ENCODE data around the gene PLEKHH2. TPM values are rescaled to one million over a fixed set of nuclear protein-coding genes. Genes with fewer than 3 reads are reported as not detected.

PLEKHH2 gene
- polyA plus RNA-seq, 2 donors: 2.4 to 2.6 TPM

DNA sequence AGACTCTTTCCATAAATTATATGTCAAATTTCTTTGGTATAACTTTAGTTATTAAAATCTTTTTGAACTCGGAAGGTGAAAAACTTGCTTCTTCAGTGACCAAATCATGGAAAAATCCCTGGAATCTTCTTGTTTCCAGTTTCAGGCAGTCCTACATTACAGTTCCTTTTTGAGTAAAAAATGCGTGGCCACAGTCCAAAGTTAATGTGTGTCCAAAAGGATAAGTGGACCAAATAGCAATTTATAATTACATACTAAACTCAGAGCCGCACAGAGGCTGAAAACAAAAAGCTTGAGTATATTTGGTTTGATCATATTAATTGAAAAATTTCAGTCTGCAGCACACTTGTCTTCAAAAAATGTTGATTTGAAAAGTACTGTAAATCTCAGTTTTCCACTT is 108.4 kb downstream of the PLEKHH2 start:
- Histone ChIP-seq H3K4me3 (ENCODE audit: low read depth in 1 of 2, low read length in 2 of 2) (no peak overlapping the region), H3K27ac (ENCODE audit: low read depth in 2 of 2, low read length in 1 of 2) (no peak overlapping the region), H3K9me3 (ENCODE audit: control insufficient read depth in 2 of 2, insufficient read depth in 1 of 2, low read depth in 1 of 2, low read length in 1 of 2) (no peaks in the 10 kb centered on the region), H3K36me3 (ENCODE audit: control insufficient read depth in 2 of 2, insufficient read depth in 2 of 2, low read length in 1 of 2) (no peaks in the 10 kb centered on the region), H3K27me3 (ENCODE audit: control insufficient read depth in 1 of 2, insufficient read depth in 2 of 2, low read length in 2 of 2) (no peaks in the 10 kb centered on the region), H3K4me1 (ENCODE audit: control insufficient read depth in 2 of 2, insufficient read depth in 2 of 2, low read length in 1 of 2) (no peaks in the 10 kb centered on the region)
- 71 to 75% methylated on average over 3 of the region's 3 CpGs for WGBS, 2 donors

DNA sequence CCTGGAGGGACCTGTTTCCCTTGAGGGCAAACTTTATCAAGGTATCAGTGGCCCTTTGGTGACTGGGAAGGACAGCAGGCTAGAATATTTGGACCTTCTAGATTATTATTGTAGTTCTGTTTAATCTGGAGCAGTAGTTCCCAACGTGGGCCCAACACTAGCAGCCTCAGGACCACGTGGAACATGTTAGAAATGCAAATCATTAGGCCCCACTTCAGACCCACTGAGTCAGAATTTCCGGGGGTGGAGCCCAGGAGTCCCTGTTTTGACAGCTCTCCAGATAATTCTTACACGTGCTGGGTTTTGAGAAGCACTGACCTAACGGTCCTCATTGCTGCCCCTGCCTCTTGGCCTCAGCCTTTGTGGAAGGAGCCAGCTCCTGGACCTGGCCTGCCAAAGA is 111.3 kb downstream of the PLEKHH2 start:
- Histone ChIP-seq H3K27me3 (ENCODE audit: control insufficient read depth in 1 of 2, insufficient read depth in 2 of 2, low read length in 2 of 2) (no peaks in the 10 kb centered on the region), H3K4me1 (ENCODE audit: control insufficient read depth in 2 of 2, insufficient read depth in 2 of 2, low read length in 1 of 2) (no peaks in the 10 kb centered on the region), H3K4me3 (ENCODE audit: low read depth in 1 of 2, low read length in 2 of 2) (no peak overlapping the region), H3K36me3 (ENCODE audit: control insufficient read depth in 2 of 2, insufficient read depth in 2 of 2, low read length in 1 of 2) (no peaks in the 10 kb centered on the region), H3K27ac (ENCODE audit: low read depth in 2 of 2, low read length in 1 of 2) (no peak overlapping the region), H3K9me3 (ENCODE audit: control insufficient read depth in 2 of 2, insufficient read depth in 1 of 2, low read depth in 1 of 2, low read length in 1 of 2) (no peaks in the 10 kb centered on the region)
- WGBS, 2 donors: 68 to 70% methylated on average over 5 of the region's 5 CpGs

DNA sequence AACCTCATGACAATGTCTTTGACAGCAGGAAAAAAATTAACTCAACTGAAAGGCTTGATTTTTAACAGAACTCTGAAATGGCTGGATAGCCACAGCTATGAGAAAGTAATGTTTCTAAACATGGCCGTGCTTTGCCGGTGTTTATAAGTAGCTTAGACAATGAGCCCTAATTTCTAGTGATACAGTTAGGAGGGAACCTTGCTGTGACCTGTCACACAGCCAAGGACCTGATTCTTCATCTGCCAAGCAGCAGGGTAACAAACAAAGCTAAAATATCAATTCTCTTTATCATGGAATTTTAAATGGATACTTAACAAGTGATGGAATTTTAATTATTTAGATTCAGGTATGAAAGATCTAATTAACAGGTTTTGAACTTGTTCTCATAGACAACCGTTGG is 112.5 kb downstream of the PLEKHH2 start:
- H3K36me3 ChIP-seq (ENCODE audit: control insufficient read depth in 2 of 2, insufficient read depth in 2 of 2, low read length in 1 of 2): no peaks in the 10 kb centered on the region
- no peak overlapping the region for H3K4me3 ChIP-seq (ENCODE audit: low read depth in 1 of 2, low read length in 2 of 2)
- H3K9me3 ChIP-seq (ENCODE audit: control insufficient read depth in 2 of 2, insufficient read depth in 1 of 2, low read depth in 1 of 2, low read length in 1 of 2): no peaks in the 10 kb centered on the region
- 51 to 72% methylated on average over 3 of the region's 3 CpGs for WGBS, 2 donors
- no peak overlapping the region for H3K27ac ChIP-seq (ENCODE audit: low read depth in 2 of 2, low read length in 1 of 2)
- H3K27me3 ChIP-seq (ENCODE audit: control insufficient read depth in 1 of 2, insufficient read depth in 2 of 2, low read length in 2 of 2): no peaks in the 10 kb centered on the region
- no peaks in the 10 kb centered on the region for H3K4me1 ChIP-seq (ENCODE audit: control insufficient read depth in 2 of 2, insufficient read depth in 2 of 2, low read length in 1 of 2)

DNA sequence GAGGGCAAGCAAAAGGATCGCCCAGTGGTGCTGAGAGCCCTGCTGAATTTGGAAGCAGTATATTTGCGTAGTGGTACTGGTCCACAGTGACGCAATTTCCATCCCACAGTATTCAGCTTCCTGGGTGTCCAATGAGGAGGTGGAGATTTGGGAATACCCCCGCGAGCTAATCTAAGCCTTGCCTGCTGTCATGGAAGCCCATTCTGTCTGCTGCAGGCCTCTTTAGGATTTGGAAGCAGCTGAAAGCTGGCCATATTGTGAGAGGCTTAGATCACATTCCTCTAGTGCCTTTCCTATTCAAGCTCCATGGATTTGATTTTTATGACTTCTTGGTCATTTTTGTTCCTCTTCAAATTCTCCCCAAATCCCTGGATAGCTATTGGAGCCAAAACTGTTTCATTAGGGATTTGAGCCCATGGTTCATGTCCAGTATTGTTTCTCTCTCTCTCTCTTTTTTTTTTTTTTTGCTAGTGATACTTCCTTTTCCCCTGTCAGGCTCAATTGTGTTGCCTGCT is 114.5 kb downstream of the PLEKHH2 start:
- no peaks in the 10 kb centered on the region for H3K4me1 ChIP-seq (ENCODE audit: control insufficient read depth in 2 of 2, insufficient read depth in 2 of 2, low read length in 1 of 2)
- no peaks in the 10 kb centered on the region for H3K36me3 ChIP-seq (ENCODE audit: control insufficient read depth in 2 of 2, insufficient read depth in 2 of 2, low read length in 1 of 2)
- no peaks in the 10 kb centered on the region for H3K9me3 ChIP-seq (ENCODE audit: control insufficient read depth in 2 of 2, insufficient read depth in 1 of 2, low read depth in 1 of 2, low read length in 1 of 2)
- H3K27me3 ChIP-seq (ENCODE audit: control insufficient read depth in 1 of 2, insufficient read depth in 2 of 2, low read length in 2 of 2): no peaks in the 10 kb centered on the region
- WGBS, 2 donors: 90 to 92% methylated on average over 5 of the region's 5 CpGs
- H3K4me3 ChIP-seq (ENCODE audit: low read depth in 1 of 2, low read length in 2 of 2): no peak overlapping the region
- H3K27ac ChIP-seq (ENCODE audit: low read depth in 2 of 2, low read length in 1 of 2): no peak overlapping the region

DNA sequence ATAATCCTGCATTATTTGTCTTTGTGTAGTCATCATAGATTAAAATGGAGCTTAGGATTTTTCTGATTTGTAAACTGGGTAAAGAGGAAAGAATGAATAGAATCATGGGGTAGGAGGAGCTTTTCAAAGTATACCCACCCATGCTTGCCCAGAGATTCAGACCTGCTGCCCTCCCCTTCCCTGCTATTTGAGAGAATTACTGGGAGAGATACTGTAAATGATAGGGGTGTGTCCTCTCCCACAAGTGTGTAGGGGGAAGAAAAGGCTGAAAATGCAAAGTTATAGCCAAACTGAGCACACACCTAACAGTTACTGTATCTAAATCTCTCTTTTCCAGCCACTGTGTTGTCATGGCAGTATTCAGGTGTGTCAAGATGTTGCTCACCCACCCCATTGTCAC is 115.2 kb downstream of the PLEKHH2 start:
- H3K27ac ChIP-seq (ENCODE audit: low read depth in 2 of 2, low read length in 1 of 2): no peak overlapping the region
- H3K9me3 ChIP-seq (ENCODE audit: control insufficient read depth in 2 of 2, insufficient read depth in 1 of 2, low read depth in 1 of 2, low read length in 1 of 2): no peaks in the 10 kb centered on the region
- H3K4me3 ChIP-seq (ENCODE audit: low read depth in 1 of 2, low read length in 2 of 2): no peak overlapping the region
- H3K36me3 ChIP-seq (ENCODE audit: control insufficient read depth in 2 of 2, insufficient read depth in 2 of 2, low read length in 1 of 2): no peaks in the 10 kb centered on the region
- no peaks in the 10 kb centered on the region for H3K27me3 ChIP-seq (ENCODE audit: control insufficient read depth in 1 of 2, insufficient read depth in 2 of 2, low read length in 2 of 2)
- no peaks in the 10 kb centered on the region for H3K4me1 ChIP-seq (ENCODE audit: control insufficient read depth in 2 of 2, insufficient read depth in 2 of 2, low read length in 1 of 2)

DNA sequence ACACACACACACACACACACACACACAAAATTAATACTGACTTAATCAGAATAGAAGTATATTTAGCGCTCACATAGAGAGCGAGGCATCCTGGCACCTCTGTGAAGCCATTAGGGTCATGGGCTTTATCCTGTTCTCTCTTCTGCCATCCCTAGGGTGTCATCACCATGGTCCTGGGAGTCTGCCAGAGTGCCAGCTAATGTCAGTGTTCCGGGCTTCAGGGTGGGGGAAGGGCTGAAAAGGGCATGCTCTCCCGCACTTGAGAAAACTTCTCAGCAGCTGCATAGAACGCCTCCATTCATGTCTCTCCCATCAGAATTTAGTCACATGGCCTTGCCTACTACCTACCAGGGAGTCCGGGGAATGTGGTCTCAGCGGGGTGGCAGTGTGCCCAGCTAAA is 117.1 kb downstream of the PLEKHH2 start:
- 81 to 83% methylated on average over 7 of the region's 7 CpGs for WGBS, 2 donors
- Histone ChIP-seq H3K27ac (ENCODE audit: low read depth in 2 of 2, low read length in 1 of 2) (no peak overlapping the region), H3K4me1 (ENCODE audit: control insufficient read depth in 2 of 2, insufficient read depth in 2 of 2, low read length in 1 of 2) (no peaks in the 10 kb centered on the region), H3K9me3 (ENCODE audit: control insufficient read depth in 2 of 2, insufficient read depth in 1 of 2, low read depth in 1 of 2, low read length in 1 of 2) (no peaks in the 10 kb centered on the region), H3K36me3 (ENCODE audit: control insufficient read depth in 2 of 2, insufficient read depth in 2 of 2, low read length in 1 of 2) (no peaks in the 10 kb centered on the region), H3K27me3 (ENCODE audit: control insufficient read depth in 1 of 2, insufficient read depth in 2 of 2, low read length in 2 of 2) (no peaks in the 10 kb centered on the region), H3K4me3 (ENCODE audit: low read depth in 1 of 2, low read length in 2 of 2) (no peak overlapping the region)

DNA sequence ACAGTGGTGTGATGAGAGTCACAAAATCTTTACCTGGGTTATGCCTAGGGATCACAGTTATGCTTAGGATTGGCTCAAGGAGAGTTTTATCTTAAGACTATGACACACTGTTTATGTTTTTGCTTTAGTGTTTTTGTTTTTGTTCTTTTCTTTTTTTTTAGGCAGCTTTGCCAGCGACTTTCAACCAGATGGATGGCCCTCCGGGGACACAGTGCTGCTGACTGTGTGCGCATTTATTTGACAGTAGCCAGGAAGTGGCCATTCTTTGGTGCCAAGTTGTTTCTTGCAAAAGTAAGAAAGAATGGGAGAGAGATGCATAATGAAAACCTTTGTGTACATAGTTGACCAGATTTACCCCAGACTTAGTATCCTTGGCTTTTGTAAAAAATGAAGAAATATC is 121.7 kb downstream of the PLEKHH2 start:
- Histone ChIP-seq H3K36me3 (ENCODE audit: control insufficient read depth in 2 of 2, insufficient read depth in 2 of 2, low read length in 1 of 2) (no peaks in the 10 kb centered on the region), H3K27ac (ENCODE audit: low read depth in 2 of 2, low read length in 1 of 2) (peak overlapping the region in 1 of 2 donors; percentile 49), H3K27me3 (ENCODE audit: control insufficient read depth in 1 of 2, insufficient read depth in 2 of 2, low read length in 2 of 2) (no peaks in the 10 kb centered on the region), H3K4me1 (ENCODE audit: control insufficient read depth in 2 of 2, insufficient read depth in 2 of 2, low read length in 1 of 2) (no peaks in the 10 kb centered on the region), H3K9me3 (ENCODE audit: control insufficient read depth in 2 of 2, insufficient read depth in 1 of 2, low read depth in 1 of 2, low read length in 1 of 2) (no peaks in the 10 kb centered on the region), H3K4me3 (ENCODE audit: low read depth in 1 of 2, low read length in 2 of 2) (no peak overlapping the region)
- WGBS, 2 donors: 55 to 57% methylated on average over 3 of the region's 3 CpGs

DNA sequence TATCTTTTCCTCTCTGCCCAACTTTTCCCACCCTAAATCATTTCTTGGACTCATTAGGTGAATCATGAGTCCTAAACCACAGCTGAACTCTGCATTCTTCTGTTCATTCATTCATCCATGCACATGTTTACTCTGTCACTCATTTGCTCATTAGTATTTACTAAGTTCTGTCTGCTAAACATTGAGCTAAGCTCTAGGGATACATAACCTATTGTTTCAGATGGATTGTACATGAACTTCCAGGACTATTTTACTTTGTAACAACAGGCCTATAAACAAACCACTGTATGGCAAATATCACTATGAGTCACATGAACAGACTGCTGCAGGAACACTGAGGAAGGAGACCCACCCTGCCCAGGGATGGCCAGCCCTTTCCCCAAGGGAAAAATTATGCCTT is 122.1 kb downstream of the PLEKHH2 start:
- Histone ChIP-seq H3K4me3 (ENCODE audit: low read depth in 1 of 2, low read length in 2 of 2) (no peak overlapping the region), H3K27me3 (ENCODE audit: control insufficient read depth in 1 of 2, insufficient read depth in 2 of 2, low read length in 2 of 2) (no peaks in the 10 kb centered on the region), H3K27ac (ENCODE audit: low read depth in 2 of 2, low read length in 1 of 2) (no peak overlapping the region), H3K4me1 (ENCODE audit: control insufficient read depth in 2 of 2, insufficient read depth in 2 of 2, low read length in 1 of 2) (no peaks in the 10 kb centered on the region), H3K9me3 (ENCODE audit: control insufficient read depth in 2 of 2, insufficient read depth in 1 of 2, low read depth in 1 of 2, low read length in 1 of 2) (no peaks in the 10 kb centered on the region), H3K36me3 (ENCODE audit: control insufficient read depth in 2 of 2, insufficient read depth in 2 of 2, low read length in 1 of 2) (no peaks in the 10 kb centered on the region)

DNA sequence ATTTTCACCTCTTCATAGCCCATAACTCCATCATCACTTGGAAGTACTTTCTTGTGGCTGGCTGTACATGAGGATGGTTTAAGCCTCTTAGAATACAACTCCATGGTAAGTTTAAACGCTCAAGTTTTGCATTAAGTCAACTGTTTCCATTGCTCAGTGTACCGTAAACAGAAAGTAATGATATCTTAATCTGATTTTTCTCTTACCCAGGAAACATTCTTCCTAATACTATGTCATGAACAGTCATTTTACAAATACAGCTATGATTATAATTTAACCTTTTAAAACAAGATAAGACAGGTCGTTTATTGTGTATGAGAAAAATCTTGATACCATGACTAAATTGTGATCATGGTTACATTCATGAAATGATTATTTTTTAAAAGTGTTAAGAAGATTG is 125.2 kb downstream of the PLEKHH2 start:
- 52 to 69% methylated on average over 3 of the region's 3 CpGs for WGBS, 2 donors

DNA sequence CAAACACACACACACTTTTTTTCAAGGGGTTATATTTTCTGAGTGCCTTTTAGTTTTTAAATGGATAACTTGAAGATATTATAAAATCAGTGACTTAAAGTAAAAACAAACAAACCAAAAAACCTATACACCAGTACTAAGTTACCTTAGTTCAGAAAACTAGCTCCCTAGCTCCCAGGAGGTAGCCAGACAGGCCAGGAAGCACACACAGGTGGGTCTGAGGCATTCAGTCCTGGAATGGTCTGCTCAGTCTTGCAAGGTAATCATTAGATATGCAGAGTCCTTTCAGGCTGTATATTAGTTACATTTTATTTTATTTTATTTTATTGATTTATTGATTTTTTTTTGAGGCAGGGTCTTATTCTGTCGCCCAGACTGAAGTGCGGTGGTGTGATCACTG is 126.0 kb downstream of the PLEKHH2 start:
- no peak overlapping the region for H3K27ac ChIP-seq (ENCODE audit: low read depth in 2 of 2, low read length in 1 of 2)
- H3K9me3 ChIP-seq (ENCODE audit: control insufficient read depth in 2 of 2, insufficient read depth in 1 of 2, low read depth in 1 of 2, low read length in 1 of 2): no peaks in the 10 kb centered on the region
- 97 to 100% methylated on average over 2 of the region's 2 CpGs for whole genome bisulfite sequencing, 2 donors
- no peaks in the 10 kb centered on the region for H3K36me3 ChIP-seq (ENCODE audit: control insufficient read depth in 2 of 2, insufficient read depth in 2 of 2, low read length in 1 of 2)
- no peak overlapping the region for H3K4me3 ChIP-seq (ENCODE audit: low read depth in 1 of 2, low read length in 2 of 2)
- no peaks in the 10 kb centered on the region for H3K4me1 ChIP-seq (ENCODE audit: control insufficient read depth in 2 of 2, insufficient read depth in 2 of 2, low read length in 1 of 2)
- no peaks in the 10 kb centered on the region for H3K27me3 ChIP-seq (ENCODE audit: control insufficient read depth in 1 of 2, insufficient read depth in 2 of 2, low read length in 2 of 2)

More for the DNA sequence above, 125.2 kb downstream of the PLEKHH2 start:
- H3K27ac ChIP-seq (ENCODE audit: low read depth in 2 of 2, low read length in 1 of 2): no peak overlapping the region
- no peaks in the 10 kb centered on the region for H3K9me3 ChIP-seq (ENCODE audit: control insufficient read depth in 2 of 2, insufficient read depth in 1 of 2, low read depth in 1 of 2, low read length in 1 of 2)
- no peaks in the 10 kb centered on the region for H3K27me3 ChIP-seq (ENCODE audit: control insufficient read depth in 1 of 2, insufficient read depth in 2 of 2, low read length in 2 of 2)
- H3K36me3 ChIP-seq (ENCODE audit: control insufficient read depth in 2 of 2, insufficient read depth in 2 of 2, low read length in 1 of 2): no peaks in the 10 kb centered on the region
- H3K4me1 ChIP-seq (ENCODE audit: control insufficient read depth in 2 of 2, insufficient read depth in 2 of 2, low read length in 1 of 2): no peaks in the 10 kb centered on the region
- H3K4me3 ChIP-seq (ENCODE audit: low read depth in 1 of 2, low read length in 2 of 2): no peak overlapping the region
